Activated CD8-positive, alpha-beta memory T cell treated with anti-CD3 and anti-CD28 coated beads for 36 hours (primary cell): ENCODE results near the gene FTCD. TPM values are rescaled to one million over a fixed set of nuclear protein-coding genes. Genes with fewer than 3 reads are reported as not detected.
"Not testable (repeated sequence)": the region's sequence is repeated elsewhere in the genome, so short reads cannot be mapped to it uniquely, and the experiment has no call there.

Experiments
- CTCF ChIA-PET: fragments of 350-600 bp; sonication (Branson Sonifier 250); formaldehyde crosslinking; loops from one replicate; lab custom pipeline; 2021; ENCODE audit warnings: antibody characterized with exemption; lab: Charles Lee
- POLR2A ChIA-PET: fragments of 350-600 bp; sonication (Branson Sonifier 250); formaldehyde crosslinking; loops from one replicate; lab custom pipeline; 2021; ENCODE audit warnings: antibody characterized with exemption; lab: Charles Lee
- total RNA-seq, 2 experiments: library from RNA; stranded (reverse); gene quantifications; one replicate each; pipeline ENCODE4 v1.2.3, GENCODE V29; 2021

Gene FTCD
- total RNA-seq, 2 experiments from 2014 or later: 0.23 TPM; not detected in 1

DNA sequence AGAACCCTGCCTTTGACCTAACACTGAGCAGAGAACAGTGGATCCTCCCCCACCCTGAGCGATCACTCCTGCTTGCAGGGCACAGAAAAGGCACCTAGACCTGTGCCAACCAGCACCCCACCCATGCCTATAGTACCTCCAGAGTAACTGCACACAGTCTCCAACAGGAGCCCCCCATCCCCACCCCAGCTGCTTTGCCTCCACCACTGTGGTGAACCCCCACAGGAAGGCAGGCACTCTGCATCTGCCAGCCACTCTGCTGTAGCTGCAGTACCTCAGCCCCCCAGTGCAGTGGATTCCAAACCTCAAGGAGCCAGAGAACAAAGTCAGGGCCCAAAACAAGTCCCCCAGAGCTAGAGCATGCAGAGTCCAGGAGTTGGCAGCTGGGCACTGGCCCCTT, 18.2 kb upstream of the FTCD start:
- ChIA-PET CTCF (no interaction called here), POLR2A (no interaction called here)

DNA sequence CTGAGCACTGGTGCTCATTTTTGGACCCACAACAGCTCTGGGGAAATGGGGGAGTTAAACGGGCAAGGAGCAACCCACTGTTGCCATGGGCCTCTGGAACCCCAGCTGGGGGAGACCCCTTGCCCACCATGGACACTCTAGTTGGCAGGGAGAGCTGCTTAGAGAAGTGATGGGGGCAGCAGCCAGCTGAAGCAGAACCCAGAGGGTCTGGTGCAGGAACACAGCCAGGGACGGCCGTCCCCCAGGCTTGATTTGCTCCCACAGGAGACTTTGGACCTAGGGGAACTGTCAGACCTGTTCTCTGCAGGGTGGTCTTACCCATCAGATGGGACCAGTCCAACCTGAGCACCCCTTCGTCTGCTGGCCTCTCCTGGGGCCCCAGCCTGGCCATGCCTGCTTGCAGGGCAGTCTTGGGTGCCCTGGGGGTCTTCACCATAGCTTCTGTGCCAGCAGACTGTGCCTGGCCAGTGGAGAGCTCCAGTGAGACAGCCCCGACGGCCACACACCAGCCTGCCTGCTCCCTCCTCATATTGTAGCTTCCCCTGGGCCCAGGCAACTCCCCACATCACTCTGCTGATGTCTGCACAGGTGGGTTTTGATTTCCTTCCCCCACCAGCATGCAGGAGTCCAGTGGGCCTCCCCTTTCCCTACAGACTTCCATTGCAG, 17.6 kb upstream of the FTCD start:
- CTCF ChIA-PET: no interaction called here
- POLR2A ChIA-PET: no interaction called here

DNA sequence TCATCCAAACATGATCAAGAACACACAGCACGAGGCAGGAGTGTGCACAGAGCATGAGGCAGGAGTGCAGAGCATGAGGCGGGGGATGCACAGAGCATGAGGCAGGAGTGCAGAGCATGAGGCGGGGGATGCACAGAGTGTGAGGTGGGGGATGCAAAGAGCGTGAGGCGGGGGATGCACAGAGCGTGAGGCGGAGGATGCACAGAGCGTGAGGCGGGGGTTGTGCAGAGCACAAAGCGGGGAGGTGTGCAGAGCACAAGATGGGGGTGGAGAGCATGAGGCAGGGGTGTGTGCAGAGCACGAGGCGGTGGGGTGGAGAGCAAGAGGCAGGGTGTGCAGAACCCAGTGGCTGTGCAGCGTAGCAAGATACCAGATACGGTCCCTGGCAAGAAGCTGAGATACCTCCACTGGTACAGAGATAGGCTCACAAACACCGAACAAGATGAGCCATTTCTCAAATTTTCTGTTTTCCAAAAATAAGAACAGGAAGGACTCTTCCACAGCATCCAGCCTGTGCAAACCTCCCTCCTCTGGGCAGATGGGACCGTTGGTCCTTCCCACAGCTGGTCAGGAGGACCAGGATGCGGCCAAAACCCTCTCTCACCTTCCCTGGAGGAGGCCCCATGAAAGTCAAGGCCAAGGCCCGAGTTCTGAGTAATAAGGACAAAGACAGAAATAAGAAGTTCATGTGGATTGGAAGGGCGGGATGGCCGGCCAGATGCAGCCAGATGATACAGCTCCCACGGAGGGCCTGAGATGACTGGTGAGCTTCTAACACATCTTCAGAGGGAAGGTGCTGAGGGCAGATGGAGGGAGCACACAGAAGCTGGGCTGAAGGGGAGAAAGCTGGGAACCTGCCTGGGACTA, 16.9 kb upstream of the FTCD start:
- CTCF ChIA-PET: no interaction called here
- POLR2A ChIA-PET: no interaction called here

DNA sequence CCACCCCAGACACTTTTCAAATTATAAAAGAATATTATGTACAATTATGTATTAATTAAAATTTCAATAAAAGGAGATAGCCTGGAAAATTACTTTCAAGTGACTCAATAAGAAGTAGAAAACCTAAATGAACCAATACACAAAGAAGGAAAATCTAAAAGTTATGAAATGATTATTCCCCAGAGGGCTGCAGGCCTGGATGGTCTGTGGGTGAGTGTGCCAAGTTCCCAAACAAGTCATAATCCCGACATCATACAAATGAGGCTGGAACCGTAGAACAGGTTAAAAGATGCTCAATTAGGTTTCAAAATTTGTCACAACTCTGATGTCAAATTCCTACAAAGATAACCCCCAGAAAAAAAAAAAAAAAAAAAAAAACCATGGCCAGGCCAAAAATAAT, 16.2 kb upstream of the FTCD start:
- CTCF ChIA-PET: no interaction called here

DNA sequence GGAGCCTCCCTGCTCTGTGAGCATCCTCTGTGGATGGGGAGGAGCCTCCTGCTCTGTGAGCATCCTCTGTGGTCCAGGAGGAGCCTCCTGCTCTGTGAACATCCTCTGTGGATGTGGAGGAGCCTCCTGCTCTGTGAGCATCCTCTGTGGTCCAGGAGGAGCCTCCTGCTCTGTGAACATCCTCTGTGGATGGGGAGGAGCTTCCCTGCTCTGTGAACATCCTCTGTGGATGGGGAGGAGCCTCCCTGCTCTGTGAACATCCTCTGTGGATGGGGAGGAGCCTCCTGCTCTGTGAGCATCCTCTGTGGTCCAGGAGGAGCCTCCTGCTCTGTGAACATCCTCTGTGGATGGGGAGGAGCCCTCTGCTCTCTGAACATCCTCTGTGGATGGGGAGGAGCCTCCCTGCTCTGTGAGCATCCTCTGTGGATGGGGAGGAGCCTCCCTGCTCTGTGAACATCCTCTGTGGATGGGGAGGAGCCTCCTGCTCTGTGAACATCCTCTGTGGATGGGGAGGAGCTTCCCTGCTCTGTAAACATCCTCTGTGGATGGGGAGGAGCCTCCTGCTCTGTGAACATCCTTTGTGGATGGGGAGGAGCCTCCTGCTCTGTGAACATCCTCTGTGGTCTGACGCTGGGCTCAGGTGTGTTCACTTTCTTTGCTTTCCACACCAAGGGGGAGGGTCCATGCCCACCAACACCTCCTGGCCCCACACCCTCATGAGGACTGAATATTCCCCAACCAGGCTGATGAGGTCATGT, 15.2 kb upstream of the FTCD start:
- CTCF ChIA-PET, POLR2A ChIA-PET: not testable (repeated sequence)

More for the DNA sequence above, 16.2 kb upstream of the FTCD start:
- POLR2A ChIA-PET: no interaction called here

DNA sequence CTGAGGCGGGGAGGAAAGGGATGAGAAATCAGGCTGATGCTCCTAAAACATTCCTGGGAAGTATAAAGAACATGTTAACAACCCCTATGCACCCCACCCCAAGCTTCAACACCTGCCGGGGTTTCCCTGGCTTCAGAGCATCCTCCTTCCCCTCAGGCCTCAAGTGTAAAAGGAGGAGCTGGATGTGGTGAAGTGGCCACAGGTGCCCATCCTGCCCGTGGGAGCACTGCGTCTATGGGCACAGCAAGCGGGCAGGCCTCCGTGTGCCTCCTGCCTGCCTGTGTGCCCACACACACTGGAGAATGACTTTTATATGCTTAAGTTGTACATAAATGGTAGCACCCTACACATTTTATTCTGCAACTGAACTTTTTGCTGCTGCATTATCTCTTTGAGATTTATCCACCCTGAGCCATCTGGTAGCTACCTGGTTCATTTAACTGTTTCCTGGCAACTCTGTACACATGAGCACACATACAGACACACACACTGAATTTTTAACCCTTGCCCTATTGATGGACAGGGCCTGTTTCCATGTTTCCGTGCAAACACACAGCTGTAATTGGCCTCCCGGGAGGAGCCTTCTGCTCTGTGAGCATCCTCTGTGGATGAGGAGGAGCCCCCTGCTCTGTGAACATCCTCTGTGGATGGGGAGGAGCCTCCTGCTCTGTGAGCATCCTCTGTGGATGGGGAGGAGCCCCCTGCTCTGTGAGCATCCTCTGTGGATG, 13.4 kb upstream of the FTCD start:
- CTCF ChIA-PET: no interaction called here
- POLR2A ChIA-PET: no interaction called here

DNA sequence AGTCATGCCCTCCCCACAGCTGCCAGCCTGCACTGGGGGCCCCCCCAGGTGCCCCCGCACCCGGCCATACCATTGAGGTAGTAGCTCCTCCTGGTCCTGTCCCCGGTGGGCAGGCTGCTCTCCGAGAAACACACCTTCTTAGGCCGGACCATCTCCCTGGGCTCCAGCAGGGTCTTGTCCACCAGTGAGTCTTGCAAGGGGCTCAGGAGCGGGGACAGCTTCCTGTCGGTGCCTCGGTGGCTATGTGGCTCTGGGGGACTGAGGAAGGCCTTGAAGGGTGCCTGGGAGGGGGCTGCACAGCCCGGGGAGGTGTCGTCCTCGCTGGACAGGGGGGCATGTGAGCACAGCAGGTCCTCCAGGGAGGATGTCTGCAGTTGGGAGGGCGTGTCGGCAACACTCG, 12.9 kb upstream of the FTCD start:
- ChIA-PET POLR2A (no interaction called here), CTCF (no interaction called here)

DNA sequence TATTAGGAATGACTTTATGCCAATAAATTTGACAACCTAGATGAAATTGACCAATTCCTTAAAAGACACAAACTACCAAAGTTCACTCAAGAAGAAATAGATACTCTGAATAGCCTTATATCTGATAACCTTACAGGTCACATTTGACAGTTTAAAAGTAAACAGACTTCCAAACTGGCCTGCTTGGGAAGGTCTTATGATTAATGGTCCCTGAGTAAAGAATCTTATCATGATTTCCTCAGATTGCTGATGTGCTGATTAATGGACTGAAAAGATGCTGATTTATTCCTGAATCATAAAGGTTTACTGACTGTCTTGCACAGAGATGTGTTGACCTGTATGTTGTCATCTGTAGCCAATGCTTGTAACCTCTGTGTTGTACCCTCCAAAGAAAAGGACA, 9.7 kb upstream of the FTCD start:
- ChIA-PET POLR2A (no interaction called here), CTCF (interaction anchor here (1.7 kb wide), 1 partner anchor 60 kb away, joined by 4 read pairs; no protein-coding TSS in a partner anchor)

DNA sequence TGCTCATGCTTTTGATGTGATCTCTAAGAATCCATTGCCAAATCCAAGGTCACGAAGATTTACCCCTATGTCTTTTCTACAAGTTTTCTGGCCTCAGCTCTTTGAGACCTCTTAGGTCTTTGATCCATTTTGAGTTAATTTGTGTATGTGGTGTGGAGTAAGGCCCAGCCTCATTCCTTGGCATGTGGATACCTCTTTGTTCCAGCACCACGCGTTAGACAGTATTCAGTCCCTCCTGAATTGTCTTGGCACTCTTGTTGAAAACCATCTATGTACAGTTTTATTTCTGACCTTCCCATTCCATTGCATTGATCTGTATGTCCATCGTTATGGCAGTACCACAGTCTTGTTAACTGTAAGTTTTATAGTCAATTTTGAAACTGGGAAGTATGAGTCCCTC, 8.0 kb upstream of the FTCD start:
- ChIA-PET CTCF (no interaction called here), POLR2A (no interaction called here)

DNA sequence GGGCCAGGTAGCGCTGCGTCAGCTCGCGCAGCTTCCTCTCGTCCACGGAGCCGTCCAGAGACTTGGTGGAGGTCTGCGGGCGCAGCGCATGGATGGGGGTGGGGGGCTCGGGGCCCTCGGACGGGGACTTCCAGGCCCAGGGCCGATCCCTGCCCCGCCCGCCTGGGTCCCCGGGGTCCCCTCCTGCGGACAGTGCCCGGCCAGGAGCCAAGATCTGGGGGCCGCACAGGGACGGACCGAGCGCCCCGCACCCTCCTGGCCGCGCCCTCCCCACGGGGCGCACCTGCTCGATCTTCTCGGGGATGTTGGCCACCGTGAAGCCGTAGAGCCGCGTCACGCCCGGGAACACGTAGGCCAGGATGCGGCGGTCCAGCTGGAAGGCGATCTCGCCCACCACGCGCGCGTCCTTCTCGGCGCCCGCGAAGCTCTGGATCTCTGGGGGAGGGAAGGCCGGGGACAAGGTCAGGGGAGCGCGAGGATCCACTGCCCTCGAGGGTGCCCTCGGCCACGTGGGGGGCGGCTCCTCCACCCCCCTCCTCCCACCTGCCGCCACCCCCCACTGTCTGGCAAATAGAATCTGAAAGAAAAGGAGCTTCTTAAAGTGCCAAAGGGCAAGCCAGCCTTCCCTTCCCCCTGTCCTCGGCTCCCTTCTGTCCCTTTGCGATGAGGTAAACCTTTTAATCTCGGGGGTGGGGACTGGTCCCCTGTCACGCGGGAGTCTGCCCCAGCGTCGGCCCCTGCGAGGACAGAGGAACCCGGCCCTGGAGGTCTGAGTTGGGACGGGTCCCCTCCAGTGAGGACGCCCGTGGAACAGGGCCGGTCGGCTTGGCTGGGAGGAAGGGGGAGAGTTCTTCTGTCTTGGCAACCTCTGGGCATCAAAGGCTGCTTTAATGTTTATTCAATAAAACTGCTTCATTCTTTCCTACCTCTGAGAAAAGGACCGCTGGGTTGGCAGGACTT, 6.5 kb upstream of the FTCD start:
- ChIA-PET CTCF (interaction anchor here (0.6 kb wide), 2 partner anchors 16 to 40 kb away, joined by 3 read pairs; no protein-coding TSS in a partner anchor), POLR2A (no interaction called here)

DNA sequence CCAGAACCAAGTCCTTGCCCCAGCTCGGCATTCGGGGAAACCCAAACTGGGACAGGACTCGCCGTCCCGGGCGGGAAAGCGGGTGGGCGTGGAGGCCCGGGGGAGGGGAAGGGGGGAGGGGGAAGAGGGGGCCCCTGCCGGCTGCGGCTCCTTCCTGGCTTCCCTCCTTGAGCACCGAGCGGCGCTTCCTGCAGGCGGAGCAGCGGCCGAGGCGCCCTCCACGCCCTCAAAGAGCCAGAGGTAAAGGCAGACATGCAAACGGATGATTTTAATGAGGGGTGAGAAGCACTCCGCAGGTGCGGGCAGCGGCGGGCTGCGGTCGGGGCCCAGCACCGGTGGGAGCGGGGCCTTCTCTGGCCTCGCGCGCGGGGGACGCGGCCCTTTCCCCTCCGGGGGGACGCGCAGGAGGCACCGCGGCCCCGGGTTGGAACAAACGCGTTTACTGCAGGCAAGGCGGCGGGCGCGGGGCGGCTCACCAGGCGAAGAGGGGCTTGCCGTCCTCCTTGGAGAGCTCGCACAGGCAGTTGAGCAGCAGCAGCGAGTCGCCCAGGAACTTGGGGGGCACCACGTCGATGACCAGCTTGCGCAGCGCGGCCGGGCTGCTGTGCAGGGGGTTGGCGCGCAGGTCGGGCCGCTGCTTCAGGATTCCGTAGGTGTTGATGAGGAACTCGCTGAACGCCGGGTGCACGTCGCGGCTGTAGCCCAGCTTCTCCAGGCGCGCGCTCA, 5.7 kb upstream of the FTCD start:
- ChIA-PET CTCF (interaction anchor here (0.6 kb wide), 1 partner anchor 41 kb away, joined by 3 read pairs; no protein-coding TSS in a partner anchor), POLR2A (no interaction called here)

DNA sequence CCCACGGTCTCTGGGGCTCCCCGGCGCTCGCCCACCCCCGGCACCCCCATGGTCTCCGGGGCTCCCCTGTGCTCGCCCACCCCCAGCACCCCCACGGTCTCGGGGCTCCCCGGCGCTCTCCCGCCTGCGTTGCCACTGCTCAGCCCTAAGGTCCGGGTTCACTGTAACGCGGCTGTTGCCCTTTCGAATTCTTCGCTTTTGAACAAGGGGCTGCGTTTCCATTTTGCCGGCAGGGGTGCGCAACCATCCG, 5.2 kb upstream of the FTCD start:
- ChIA-PET POLR2A (no interaction called here), CTCF (no interaction called here)

DNA sequence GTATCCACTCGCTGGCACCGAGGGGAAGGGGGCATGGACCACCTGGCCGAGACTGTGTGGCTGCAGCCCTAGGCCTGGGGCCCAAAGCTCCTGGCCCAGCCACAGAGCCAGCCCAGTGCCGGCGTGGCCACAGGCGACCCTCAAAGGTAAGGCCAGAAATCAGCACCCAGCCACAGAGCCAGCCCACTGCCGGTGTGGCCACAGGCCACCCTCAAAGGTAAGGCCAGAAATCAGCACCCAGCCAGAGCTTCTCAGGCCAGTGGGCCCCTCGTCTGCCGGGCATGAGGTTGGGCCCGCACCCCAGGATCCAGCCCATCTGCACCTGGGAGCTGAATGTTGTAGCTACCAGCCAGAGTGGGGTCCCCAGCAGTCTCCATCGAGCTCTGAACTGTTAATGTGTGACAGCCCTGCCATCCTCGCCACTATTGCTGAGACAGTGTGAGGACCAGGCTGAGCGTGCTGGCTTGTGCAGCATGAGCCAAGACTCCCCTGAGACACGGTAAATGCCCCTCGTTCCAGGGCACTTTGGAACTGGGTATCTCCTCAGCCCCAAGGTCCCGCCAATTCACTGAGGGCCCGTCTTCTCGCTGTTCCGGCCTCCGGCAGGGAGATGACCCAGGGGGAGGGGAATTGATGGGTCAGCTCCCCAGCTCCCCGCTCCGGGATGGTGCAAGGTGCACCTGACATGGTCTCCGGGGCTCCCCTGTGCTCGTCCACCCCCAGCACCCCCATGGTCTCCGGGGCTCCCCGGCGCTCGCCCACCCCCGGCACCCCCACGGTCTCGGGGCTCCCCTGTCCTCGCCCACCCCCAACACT, 4.7 kb upstream of the FTCD start:
- ChIA-PET CTCF (no interaction called here), POLR2A (no interaction called here)

DNA sequence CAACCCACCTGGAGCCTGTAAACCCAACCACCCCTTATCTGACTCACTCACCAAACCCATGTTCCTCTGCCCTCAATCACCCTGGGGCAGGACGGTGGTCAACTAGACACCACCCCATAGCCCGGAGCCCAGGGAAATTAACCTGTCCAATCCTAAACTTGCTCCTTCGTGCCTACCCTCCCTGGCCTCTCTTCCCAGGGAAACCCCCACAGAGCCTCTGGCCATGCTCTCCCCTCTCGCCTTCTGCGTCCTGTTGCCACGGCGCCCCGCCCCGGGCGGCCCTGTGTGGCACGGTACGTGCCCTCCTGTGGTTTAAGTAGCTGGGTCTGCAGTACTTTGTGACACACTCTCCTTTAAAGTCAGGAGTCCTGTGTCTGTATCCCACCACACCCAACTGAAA, 4.0 kb upstream of the FTCD start:
- ChIA-PET CTCF (no interaction called here), POLR2A (no interaction called here)

DNA sequence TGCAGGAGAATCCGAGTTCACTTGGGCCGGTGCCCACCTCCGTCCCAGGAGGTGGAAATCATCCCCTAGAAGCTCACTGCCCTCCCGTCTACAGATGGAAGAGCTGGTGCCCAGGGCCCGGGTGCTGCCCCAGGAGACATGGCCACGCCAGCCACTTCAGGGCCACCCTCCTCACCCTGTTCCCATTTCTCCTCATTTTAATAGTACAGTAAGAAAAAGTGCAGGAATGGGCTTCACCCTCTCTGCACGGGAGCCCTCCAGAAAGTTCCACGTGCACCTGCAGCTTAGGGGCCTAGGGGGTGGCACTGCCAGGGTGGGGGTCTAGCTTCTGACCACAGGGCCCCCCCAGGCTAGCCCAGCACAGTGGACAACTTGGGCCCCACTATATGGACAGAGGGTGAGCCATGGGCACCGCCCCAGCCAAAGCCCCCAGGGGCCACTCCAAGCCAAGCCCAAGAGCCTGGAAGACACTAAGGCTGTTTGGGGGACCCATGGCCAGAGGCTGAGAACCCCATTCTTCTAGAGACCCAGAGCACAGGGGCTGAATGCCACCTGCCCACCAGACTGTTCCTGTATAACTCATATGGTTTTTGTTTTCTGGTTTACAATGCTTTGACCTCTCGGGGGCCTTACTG, 3.4 kb upstream of the FTCD start:
- ChIA-PET CTCF (interaction anchor here (0.9 kb wide), 1 partner anchor 15 kb away, joined by 4 read pairs; no protein-coding TSS in a partner anchor), POLR2A (no interaction called here)

DNA sequence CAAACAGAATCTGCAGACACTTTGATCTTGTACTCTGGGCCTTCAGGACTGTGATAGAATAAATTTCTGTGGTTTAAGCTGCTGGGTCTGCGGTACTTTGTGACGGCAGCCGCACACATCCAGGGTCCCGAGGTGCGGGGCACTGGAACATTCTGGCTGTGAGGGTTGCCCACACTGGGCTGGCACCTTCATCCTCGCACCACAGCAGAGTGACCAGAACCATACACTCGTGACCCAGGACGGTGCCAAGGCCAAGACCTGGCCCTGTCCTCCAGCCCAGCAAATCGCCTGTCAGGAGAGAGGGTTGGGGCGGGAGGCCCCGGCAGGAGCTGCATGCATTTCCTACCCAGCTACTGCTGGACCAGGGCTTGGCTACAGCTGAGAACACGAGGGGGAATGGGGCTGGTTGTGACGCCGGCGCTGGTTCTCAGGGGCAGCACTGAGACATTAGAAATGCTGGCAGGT, 2.6 kb upstream of the FTCD start:
- CTCF ChIA-PET: interaction anchor here (0.9 kb wide), 1 partner anchor 14 kb away, joined by 4 read pairs; no protein-coding TSS in a partner anchor
- POLR2A ChIA-PET: no interaction called here
